ENCODE data around the gene NEB. TPM values are rescaled to one million over a fixed set of nuclear protein-coding genes. Genes with fewer than 3 reads are reported as not detected.

NEB gene
- total RNA-seq, 1 donor from 2014 or later = 2,139 TPM

DNA sequence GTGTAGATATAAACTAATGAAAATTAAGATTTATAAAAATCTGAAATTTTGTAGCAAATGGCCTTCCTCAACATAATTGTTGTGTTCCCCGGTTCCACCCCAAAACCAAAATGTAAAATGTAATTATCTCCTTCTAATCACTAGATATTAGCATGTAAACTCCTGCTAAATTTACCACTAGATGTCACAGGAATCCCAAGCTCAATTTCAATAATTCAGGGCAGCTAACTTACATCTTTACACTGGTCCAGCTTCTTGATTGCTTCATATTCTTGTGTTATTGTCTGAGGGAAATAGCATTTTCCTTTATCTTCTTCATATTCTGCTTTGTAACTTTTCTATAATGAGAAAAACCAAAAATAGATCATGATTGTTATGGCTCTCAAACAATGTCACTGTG is 42.6 kb downstream of the NEB start:
- no peak for DNase-seq

DNA sequence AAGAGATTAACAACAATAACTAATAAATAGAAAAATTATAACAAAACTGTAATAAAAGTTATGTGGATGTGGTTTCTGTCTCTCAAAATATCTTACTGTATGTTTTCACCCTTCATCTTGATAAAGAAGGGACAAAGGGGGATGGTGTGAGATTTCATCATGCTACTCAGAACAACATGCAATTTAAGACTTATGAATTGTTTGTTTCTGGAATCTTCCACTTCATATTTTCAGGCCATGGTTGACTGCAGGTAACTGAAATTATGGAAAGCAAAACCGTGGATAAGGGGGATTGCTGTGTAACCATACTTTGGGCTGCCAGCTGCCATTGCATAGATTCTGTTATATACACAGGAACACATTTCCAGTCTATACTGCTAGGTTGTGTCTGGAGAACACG is 45.6 kb downstream of the NEB start:
- DNase-seq = no peak

DNA sequence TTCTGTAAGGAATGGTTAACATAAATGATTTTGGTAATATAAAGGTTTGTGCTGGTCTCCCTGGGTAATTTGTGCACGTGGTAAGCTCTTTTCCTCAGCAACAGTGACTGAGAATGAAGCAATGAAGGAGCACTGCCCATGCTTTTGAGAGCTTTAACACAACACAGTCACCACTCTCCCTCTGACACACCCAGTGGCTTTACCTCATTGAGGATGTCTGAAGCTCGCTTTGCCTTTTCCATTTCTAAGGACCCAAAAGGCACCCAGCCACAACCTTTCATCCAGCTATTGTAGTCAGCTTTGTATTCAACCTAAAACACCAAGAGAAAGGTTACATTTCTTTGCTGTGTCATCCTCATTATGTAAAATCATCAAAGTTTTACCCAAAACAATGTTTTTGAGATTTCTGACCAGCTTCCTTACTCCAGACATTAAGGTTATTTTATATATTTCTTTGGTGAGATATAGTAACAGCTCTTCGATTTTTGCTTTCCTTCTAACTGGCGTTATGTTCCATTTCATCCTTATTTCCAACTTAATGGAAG is 51.7 kb downstream of the NEB start:
- DNase-seq = no peak

DNA sequence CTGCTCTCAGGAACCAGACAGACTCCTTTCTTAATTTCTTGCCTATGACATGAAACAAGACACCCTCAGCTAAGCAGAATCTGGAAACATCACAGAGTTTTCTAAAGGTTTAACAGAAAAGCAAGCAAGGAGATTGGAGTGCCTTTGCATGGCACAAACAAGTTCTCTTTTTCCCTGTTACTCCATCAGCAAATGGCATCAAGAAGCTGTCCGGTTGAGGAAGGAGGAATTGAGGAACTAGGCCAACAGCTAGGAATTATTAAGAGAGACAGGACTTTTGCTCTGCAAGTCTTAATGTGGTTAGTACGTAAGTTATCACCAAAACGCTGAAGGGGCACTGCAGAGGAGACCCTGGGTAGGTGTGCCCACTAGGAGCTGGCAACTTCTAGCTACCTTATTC is 53.2 kb downstream of the NEB start:
- DNase-seq = no peak

DNA sequence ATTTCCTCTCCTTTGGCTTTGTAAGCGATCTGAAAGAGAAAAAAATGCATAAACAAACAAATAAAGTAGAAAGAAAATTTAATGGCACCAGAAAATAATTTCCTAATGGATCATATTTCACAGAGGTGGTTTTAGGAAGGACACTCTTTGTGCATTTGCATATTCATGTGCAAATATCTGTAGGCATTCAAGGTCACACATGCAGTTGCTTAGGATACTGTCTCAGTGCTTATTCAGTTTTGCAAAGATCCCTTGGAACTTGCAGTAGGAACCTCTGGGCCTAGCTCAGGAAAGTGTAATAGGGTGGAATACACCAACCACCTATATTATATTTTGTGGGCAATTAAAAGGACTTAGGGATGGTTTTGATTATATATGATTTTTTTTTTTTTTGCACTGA is 54.3 kb downstream of the NEB start:
- DNase-seq = no peak

DNA sequence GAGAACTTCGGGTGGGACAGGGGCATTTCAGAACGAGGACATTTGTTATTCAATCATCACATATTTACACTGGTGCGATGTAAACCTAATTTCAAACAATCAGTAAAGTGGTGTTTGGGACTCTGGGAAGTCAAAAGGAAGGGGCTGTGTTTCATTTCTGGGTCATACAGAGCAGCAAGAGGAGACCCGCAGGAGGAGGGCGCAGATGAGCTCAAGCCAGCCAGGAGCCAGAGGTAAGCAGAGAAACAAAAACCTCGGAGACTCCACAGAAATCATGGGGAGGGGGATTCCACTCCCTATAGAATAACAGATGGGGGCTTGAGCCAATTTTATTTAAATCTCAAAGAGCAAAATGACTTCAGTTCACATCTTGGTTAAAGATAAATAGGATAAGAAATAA is 55.4 kb downstream of the NEB start:
- DNase-seq = no peak

DNA sequence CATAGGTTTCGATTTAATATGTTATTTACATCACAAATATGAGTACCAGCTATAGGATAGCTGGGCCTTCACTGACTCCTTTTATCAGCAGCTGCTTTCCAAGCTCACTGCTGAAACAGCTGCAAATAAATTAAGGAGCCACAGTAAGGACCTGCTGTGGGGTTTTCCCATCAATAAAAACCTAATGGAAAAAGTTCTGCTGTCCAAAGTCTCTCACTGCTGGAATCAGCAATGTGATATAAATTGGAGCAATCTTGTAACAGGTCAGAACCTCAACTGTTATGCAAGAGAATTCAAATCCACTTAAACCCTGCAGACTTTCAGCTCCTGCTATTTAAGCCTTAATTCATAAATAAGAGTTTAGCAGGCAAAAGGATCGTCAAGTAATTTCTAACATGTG is 61.3 kb downstream of the NEB start:
- no peak for DNase-seq

DNA sequence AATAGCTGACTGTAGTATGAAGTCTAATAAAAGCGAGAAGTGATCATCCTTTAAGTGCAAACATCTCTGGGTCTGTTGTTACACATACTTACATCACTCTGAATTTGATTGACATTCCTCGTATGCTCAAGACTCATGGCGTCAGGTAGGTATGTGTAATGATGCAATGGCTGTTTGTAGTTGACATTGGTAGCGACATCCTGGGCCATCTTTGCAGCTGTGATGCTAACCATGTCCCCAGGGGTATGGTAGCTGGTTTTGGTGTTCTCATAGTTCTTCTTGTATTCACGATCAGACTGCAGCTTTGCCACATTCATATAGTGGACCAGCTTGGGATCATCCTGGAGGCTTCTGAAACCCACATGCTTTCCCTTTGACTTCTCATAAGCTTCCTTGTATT is 62.0 kb downstream of the NEB start:
- no peak for DNase-seq

DNA sequence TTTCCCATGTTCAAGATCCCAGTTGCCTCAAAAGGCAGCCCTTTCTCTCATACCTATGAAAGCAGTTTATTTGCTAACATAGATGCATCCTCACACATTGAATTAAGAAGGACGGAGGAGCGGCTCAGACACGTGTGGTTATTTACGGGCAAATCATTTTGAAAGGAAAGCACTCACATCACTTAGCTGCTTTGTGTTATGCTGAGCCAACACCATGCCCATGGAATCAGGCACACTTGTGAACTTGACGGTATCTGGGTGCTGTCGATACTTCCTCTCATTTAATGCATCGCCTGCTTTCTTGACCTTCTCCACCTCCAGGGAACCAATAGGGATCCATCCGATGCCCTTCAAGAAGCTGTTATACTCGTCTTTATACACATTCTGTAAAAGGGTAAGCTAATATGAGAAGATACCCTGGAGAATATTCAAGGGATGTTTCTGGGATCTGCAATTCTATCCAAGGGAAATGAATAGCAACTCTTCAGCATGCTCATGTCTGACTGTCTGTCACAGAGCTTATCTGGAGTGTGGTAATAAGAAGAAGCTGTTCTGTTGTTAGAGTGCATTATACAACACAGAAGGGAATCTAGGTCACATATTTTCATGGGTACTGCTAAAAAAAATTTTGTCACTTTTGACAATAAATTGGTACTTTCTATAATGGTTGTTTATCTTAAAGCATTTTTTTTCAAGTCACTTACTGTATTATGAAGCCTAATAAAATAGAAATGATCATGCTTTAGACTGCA is 63.3 kb downstream of the NEB start:
- no peak for DNase-seq

DNA sequence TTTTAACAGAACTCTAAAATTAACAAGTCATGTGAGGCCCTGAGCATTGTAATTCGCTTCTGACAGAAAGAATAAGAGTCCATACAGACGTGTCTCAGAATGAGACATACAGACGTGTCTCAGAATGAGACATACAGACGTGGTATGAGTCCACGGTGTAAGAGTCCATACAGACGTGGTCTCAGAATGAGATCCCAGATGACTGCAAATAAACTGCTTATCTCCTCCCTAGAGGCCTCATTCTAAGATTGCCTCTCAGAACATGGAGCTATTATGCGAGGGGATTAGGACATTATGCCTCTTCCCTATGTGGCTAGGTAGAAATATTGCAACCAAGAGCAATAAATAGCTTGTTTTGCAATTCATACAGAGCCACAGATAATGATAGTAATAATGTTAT is 63.9 kb downstream of the NEB start:
- no peak for DNase-seq

DNA sequence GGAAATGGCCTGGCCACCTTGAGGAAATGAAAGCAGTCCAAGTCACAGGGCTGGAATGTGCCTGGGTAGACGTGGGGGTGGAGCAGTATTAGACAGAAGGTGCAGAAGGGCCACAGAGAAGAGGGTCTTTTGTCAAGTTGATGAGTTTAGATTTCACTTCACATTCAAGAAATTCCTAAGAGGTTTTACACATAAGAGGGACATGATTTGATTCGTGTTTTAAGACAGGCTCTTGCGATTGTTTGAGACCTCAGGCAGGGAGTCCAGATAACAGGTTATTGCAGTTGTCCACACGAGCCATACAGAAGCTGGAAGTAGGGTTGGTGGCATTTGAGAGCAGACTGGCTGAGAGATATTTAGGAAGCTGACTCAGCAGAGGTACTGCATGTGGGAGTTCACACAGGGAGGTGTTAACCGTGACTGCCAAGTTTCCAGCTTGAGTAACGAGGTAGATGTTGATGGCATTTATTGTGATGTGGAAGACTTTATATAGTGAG is 64.6 kb downstream of the NEB start:
- DNase-seq = no peak

DNA sequence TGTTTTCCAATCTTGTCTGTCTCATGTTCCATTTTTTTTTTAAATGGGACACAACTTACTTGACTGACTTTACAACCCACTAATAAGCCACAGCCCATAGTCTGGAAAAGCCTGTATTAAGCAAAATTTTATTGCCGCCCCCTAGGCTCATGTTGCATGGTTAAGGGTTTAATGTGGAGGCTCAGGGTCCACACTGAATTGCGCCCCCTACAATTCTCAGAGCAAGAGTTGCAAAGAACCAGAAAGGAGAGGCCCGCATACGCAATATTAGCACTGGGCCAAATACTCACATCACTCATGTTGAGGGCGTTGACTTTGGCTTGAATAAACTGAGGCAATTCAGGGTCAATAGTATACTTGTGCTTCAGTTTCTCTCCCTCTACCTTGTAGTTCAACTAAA is 65.5 kb downstream of the NEB start:
- no peak for DNase-seq

DNA sequence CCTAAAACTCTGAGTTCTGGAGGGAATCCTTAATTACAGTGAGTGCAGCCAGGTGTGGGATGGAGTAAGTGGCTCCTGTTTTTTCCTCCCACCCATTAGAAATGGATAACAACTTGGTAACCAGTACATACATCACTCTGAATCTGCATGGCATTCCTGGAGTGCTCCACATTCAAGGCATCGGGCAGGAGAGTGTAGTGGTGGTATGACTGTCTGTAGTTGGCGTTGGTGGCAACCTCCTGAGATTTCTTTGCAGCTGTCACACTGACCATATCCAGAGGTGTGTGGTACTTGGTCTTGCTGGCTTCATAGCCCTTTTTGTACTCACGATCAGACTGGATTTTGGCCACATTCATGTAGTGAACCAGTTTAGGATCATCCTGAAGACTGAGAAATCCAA is 68.3 kb downstream of the NEB start:
- DNase-seq = no peak

DNA sequence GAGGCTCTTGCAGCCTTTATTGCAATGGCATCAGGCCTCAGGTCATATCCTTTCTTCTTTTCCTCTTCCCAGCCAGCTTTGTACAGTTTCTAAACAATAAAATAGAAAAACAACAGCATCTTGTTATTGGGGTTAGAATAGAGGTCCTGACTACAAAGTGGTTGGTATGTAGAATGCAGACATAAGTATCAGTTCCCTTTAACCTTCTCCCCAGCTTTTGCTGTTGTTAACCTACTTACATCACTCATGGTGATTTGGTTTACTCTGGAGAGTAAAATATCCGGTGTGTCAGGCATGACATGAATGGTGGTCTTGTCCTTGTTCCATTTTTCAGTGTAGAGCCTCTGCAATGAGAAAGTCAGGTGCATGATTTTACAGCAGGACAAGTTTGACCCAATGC is 69.8 kb downstream of the NEB start:
- no peak for DNase-seq

DNA sequence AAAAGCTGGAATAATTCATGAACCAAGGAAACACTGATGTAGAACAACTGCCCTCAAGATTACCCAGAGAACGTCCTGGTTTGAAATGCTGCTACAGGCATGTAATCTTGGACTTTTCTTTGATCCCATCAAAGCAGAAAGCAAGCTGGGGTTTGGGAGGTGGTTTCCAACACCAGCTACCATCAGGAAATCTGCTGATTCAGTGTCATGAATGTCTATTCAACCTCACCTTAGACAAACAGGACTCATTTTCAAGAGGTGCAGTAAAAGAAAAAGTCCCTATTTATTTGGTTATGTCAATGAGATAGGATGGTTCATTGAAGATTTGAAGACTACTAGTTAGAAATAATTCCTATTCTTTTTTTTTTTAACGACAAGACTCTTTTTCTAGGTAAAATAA is 72.7 kb downstream of the NEB start:
- no peak for DNase-seq

DNA sequence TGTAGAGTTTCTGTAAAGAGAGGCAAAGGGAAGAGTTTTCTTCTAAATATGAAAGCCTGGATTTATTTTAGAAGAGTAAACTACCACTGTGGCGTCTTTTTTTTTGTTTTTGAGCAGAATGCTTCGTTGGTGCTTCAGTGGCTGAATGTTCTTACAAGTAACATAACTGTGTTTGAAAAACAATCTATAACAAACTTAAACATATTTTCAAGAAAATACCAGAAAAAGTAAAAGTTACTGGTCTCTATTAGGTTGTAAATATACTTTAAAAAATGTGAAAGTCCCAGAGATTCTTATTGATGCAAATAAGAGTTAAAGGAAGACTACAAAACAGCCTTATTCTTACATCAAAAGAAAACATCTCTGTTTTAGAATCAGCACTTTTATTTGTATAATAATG is 76.2 kb downstream of the NEB start:
- no peak for DNase-seq

DNA sequence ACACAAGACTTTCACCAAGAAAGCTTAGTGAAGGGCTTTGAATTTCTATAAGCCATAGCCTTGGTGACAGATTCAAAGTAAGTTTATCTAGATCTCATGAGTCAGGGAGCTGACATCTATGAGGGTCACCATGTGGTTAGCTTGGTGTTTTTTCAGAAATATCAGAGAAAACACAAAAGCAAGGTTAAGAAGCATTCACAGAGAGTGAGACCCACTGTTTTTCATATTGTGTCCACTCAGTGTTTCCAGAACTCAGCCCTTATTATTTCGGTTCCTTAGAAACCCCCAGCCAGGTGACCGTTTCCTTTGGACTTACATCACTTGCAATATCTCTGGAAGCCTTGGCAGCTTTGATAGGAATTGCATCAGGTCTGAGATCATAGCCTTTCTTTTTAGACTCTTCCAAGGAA is 76.6 kb downstream of the NEB start:
- no peak for DNase-seq

DNA sequence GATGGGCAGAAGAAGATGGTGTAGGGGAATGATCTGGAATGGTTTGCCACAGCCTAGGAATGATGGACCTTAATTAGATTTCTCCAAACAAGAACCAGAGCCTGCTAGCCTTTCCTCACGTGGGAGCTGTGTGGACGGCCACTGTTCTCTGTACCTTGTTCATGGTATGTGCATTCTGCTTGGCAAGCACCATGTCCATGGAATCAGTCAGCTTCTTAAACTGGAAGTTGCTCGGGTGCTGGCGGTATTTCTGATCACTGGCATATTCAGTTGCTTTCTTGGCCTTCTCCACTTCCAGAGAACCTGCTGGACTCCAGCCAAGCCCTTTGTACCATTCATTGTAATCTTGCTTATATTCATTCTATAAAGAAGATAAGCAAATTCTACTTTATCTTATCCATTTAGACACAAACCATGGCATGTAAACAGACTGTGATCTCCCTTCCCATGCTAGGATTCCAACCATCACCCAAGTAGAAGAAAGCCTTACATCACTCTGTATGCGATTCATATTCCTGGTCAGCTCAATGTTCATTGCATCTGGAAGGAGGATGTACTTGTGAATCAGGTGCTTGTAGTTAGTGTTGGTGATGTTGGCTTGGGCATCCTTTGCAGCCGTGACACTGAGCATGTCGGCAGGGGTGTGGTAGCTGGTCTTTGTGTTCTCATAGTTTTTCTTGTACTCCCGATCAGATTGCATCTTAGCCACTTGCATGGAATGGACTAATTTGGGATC is 78.4 kb downstream of the NEB start:
- DNase-seq = no peak

DNA sequence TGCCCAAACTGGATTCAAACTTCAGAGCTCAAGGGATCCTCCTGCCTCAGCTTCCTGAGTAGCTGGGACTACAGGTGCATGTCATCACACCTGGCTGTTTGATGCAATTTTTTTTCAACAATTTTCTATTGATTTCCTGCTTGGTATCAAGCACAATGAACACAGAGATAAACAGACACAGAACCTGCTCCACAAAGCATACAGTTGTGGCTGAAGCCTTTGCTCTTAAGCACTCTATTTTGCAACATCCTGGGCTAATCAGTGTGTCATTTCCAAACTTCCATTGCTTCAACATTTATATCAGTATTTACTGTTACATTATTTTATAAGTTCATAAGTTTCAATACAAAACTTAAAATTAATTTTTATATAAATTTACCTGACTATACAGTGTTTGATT is 79.4 kb downstream of the NEB start:
- no peak for DNase-seq

DNA sequence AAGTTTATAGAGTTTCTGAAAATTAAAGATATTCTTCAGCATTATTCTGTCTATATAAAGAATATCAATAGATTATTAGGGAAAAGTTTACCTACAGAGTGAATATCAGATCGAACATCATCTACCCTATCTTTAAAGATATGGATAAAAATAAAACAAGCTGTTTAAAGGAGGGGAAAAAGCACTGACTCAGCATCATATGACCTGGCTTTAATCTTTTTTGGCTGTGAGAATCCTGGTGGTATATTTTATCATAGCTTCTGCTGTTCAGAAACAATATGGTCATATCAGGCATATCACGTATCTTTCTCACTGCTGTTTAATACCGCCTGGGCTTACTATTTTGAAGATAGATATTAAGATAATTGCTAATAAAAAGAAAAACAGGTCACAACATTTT is 80.2 kb downstream of the NEB start:
- DNase-seq = no peak

DNA sequence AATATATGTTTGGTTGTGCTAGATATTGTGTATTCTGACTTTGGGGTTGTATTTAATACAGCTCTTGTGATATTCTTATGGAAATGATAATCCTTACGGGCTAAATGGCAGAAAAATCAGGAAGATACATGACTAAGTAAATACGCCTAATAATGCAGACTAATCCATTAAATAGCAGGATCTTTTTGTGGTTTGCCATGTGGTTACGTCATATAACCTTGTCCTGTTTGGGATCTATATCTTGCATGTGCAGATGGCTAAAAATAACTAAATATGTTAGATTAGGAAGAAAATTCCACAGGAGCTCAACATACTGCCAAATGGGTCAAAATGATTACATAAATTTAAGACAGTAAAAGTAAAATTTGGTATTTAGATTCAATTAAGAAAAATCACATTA is 83.0 kb downstream of the NEB start:
- no peak for DNase-seq

DNA sequence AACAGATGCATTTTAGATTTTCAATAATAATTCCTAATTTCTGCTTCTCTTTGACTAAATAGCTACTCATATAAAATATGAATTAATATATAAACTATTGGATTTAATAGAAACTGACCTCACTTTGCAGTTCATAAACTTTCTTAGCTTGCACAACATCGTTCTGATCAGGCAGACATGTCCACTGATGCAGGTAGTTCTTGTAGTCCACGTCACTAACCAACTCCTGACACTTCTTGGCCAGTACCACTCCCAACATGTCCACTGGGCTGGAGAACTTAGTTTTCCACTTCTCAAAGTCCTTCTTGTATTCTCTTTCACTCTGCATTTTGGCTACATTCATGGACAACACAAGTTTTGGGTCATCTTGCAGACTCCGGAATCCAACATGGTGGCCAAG is 83.8 kb downstream of the NEB start:
- DNase-seq = no peak

DNA sequence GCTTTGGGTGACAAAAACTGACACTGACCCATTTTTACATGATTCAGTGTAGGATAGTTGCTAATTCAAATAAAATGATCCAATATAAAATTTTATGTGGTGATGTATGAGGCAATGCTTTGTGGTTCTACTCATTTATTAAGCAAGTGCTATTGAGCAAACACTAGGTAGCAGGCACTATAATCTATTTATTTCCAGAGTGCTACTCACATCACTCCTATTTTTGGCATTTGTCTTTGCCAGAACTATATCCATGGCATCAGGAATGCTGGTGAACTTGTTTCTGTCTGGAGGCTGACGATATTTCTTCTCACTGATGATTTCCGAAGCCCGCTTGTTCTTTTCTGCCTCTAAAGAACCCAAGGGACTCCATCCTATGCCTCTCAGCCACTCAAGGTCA is 84.3 kb downstream of the NEB start:
- DNase-seq = no peak

DNA sequence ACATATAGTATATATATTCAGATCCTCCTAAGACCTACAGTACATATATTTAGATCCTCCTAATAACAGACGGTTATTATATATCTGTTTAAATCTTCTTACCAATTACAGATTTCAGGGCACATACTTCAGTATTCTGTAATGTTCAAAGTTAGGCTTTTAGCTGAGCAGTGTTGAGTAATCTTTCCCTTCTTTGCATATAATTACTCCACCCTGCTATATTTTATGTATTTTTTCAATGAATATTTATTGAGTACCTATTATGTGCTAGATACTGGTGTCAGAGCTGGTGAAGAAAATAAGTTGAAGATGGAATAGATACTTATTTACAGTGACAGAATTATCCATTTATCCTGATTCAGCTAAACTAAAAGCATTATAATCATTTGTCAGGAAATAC is 84.9 kb downstream of the NEB start:
- no peak for DNase-seq

All from tongue (tissue), 2 donors.